NCI-H1105 treated with DMSO at 0.1 percent for 48 hours (cell line): ENCODE data around the gene PRPF18.
"Not testable (repeated sequence)": the region's sequence is repeated elsewhere in the genome, so short reads cannot be mapped to it uniquely, and the experiment has no call there.

Experiments
- DNase-seq: peaks from one replicate; lab custom pipeline; 2025; lab: John Stamatoyannopoulos, UW

Gene PRPF18, protein sequence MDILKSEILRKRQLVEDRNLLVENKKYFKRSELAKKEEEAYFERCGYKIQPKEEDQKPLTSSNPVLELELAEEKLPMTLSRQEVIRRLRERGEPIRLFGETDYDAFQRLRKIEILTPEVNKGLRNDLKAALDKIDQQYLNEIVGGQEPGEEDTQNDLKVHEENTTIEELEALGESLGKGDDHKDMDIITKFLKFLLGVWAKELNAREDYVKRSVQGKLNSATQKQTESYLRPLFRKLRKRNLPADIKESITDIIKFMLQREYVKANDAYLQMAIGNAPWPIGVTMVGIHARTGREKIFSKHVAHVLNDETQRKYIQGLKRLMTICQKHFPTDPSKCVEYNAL

DNA sequence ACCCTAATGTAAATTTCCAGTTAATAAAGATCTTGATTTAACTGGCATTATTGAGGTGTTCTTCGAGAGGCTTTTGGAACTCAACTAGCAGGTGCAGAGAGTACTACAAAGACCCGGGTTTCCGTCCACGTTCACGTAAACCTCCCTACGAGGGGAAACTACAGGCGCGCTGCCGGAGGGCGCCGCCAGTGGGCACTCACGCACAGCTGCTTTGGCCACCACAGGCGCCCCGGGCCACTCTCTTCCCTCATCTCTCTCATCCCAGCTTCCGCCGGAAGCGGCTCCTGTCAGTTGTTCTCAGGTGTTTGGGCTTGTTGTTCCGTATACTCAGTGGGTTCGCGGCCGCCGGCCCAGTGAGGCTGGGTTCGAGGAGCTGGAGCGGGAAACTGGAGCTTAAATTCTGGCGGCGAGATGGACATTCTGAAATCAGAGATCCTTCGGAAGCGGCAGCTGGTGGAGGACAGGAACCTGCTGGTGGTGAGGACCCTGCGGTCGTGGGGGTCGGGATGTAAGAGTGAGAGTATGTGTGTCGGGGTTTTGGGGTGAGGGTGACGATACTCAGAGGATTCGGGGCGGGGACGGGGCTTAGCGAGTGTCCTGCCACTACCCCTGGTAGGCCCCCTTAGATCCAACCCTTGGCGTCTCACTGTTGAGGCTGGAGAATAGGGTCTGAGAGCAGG lies at the start of gene PRPF18:
TSS of gene PRPF18 (plus strand) at position 290 of the 680 bp plus-strand sequence. CDS start at position 412, 122 bp downstream.
- DNase-seq, result peak; percentile 84

DNA sequence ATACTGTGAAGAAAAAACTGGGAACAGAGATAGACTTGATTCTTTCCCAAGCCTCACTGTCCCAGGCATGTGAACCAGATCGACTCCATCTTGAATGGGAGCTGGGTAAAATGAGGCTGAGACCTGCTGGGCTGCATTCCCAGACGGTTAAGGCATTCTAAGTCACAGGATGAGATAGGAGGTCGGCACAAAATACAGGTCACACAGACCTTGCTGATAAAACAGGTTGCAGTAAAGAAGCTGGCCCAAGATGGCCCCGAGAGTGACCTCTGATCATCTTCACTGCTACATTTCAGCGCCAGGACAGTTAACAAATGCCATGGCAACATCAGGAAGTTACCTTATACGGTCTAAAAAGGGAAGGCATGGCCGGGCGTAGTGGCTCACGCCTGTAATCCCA lies 48.8 kb upstream of the PRPF18 start:
- not testable (repeated sequence) for DNase-seq

DNA sequence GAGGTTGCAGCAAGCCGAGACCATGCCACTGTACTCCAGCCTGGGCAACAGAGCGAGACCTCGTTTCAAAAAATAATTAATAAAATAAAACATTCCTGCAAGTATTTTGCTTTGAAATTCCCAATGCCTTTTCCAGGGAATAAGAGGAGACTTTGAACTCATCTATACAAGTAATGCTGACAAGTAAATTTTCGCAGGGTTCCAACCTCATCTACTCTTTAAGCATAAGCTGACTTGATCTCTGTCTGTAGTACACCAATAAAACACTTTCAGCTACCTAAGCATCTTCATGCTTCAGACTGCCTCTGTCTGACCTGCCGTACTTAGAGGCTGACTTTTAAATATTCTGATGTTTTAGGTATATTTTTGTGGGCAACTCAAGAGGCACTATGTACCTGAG lies 44.2 kb upstream of the PRPF18 start:
- DNase-seq, result no peak

DNA sequence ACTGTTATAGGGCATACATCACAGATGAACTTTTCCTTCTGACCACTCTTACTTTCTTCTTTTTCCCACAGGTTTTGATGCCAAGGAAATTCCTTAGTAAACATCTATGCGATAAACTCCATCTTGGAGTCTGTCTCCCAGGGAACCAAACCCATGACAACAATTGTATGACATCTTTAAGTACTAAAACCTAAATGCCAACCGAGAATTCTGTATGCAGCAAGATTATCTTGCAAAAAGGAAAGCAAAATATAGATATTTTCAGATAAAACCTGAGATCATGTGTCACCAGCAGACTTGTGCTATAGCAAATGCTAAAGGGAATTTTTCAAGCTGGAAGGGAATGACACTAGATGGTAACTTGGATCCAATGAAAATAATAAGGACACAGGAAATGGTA lies 36.0 kb upstream of the PRPF18 start:
- no peak for DNase-seq

DNA sequence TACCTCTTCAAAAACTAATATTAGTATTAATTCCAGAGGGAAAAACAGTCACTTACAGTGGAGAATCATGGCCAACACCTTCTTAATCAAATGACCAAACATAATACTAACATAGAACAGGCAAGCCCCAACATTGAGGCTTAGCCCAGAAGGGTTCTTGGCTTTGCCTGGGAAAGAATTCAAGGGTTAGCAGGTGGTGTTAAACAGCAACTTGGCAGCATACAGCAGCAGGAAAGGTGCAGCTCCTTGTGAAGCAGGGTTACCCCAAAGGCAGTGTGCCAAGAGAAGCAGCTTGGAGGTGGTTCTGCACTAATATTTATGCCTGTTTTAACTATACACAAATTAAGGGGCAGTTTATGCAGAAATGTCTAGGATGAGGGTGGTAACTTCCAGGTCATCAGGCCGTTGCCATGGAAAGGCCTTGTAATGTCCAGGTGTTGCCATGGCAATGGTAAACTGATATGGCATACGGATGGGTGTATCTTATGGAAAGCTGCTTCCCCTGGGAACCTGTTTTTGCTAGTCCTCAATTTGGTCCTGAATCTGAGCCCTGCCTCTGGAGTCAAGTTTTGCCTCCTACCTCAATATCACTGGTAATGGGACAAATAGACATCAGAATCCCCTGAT lies 30.8 kb upstream of the PRPF18 start:
- DNase-seq, result peak; percentile 72

DNA sequence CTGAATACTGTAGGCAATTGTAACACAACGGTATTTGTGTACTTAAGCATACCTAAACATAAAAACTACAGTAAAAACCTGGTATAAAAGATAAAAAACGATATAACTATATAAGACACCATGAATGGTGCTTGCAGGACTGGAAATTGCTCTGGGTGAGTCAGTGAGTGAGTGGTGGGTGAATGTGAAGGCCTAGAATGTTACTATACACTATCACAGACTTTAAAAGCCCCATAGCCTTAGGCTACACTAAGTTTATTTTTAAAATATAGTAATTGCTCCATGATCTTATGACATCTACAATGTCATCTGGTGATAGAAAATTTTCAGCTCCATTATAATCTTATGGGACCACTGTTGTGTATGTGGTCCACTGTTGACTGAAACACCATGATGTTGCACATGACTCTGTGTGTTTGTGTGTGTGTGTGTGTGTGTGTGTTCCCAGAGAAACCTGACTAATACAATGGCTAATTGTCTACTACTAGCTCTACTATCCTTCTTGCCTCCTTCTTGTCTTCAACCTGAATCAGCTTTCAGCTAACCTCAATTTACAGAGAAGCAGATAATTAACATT lies 27.6 kb upstream of the PRPF18 start:
- no peak for DNase-seq

DNA sequence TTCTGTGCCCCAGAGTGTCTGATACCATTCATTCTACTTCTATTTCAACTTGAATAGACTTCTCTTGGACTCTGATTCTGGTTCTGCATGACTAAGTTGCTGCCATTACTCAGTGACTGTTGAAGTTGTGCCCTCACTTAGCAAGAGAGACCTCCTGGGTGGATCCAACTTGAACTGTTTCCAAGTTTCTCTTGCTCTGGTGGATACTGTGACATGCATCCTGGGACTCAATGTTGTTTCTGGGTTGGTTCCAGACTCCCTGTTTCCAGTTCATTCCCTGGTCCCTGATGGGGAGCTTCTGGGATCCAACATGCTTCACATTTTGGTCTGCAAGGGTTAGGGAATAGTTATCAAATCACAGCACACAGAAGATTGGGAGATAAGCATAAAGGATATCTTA lies 26.2 kb upstream of the PRPF18 start:
- DNase-seq, result no peak

DNA sequence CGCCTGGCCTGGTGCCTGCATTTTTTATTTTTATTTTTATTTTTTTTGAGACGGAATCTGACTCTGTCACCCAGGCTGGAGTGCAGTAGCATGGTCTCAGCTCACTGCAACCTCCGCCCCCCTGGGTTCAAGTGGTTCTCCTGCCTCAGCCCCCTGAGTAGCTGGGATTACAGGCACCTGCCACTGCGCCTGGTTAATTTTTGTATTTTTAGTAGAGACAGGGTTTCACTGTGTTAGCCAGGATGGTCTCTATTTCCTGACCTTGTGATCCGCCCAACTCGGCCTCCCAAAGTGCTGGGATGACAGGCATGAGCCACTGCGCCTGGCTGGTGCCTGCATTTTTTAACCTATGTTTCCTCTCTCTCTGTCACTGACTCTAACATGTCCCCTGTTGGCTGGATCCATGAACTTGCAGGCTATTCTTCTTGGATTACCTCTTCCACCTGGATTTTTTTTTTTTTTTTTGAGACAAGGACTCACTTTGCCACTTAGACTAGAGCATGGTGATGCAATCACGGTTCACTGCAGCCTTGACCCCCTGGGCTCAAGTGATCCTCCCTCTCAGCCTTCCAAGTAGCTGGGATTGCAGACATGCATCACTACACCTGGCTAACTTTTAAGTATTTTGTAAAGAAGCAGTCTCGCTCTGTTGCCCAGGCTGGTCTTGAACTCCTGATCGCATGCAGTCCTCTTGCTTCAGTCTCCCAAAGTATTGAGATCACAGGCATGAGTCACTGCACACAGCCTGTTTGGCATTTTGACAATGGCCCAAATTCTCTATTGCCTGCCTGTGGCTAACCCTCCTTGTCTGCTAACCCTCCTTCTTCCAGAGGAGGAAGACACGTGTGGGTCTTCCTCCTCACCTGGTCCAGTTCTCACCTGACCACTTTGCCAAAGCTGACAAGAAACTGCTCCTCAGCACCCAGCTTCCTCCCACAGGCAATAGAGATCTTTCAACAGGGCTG lies 23.0 kb upstream of the PRPF18 start:
- no peak for DNase-seq

DNA sequence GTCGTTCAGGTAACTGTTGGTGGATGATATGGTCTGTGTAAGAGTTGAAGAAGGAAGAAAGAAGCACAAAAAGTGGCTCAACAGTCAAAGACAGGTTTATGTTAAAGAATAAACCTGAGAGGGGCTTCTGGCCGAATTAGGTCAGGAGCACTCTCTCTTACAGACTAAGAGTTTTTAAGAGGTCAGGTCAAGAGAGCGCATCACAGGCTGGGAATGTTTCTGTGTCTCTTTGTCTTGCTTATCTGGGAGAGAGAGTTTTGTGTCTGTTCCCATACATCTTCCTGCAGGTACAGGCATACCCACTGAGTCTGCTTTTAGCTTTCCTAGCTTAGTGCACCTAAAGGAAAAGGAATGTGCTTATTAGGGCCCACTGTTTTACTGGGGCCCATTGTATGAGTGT lies 22.2 kb upstream of the PRPF18 start:
- DNase-seq, result no peak

DNA sequence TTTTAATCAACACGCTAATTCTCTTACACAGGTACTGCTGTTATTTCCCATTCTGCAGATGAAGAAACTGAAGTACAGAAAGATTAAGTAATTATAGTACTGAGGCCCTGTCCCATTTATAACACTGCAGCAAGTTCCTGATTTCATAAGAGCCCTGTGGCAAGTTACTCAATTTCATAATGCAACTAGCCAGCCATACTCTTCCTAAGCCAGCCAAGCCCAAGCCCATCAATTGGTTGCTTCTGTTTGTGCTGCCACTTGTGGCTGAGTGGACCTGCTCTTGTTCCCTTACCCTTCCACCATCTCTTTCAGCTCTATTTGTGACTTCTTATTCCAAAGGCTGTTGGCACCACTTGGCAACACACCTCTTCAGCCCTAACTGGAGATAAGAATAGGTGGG lies 19.7 kb upstream of the PRPF18 start:
- no peak for DNase-seq

DNA sequence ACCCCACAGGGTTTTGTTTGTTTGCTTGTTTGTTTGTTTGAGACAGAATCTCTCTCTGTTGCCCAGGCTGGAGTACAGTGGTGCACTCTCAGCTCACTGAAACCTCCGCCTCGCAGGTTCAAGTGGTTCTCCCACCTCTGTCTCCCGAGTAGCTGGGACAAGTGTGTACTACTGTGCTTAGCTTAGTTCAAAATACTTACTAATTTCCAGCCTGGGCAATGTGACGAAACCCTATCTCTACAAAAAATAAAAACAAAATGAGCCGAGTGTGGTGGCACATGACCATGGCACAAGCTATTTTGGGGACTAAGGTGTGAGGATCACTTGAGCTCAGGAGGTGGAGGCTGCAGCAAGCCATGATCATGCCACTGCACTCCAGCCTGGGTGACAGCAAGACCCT lies 15.2 kb upstream of the PRPF18 start:
- DNase-seq, result no peak

DNA sequence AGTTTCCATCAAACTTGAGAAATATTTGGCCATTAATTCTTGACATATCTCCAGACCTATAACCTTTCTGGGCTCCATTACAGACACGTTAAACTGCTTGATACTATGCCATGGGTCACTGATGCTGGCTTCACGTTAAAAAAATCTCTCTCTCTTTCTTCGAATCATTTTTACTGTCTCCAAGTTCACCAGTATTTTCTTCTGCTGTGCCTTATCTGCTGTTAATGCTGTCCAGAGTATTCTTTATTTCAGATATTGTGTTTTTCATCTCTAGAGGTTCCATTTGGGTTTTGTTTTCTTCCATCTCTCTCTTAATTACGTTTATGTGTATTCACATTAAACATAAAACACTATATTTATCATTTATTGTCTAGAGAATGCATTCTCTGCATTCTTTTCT lies 12.8 kb upstream of the PRPF18 start:
- no peak for DNase-seq

DNA sequence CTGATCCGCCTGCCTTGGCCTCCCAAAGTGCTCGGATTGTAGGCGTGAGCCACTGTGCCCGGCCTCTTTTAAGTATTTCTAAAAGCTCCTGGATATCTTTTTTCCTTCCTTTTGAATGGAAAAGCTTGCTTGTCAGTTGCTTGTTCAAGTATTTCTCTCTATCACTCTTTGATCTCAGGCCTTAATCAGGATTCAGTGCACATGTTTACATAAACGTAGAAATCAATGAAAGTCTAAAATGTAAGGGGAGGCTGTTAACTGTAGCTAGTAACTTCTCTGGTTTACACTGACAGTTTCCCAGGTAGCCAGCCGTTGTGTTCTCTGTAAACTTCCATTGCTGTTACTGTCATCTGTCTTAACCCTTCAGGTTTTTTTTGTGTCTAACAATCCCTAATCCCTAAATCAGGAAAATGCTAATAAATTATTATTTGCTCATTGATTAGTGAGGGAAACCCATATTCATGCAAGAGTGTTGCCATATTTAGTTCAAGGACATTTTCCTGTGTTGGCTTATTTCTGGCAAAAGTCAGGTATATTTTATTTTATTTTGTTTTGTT lies 1.5 kb upstream of the PRPF18 start:
- no peak for DNase-seq

DNA sequence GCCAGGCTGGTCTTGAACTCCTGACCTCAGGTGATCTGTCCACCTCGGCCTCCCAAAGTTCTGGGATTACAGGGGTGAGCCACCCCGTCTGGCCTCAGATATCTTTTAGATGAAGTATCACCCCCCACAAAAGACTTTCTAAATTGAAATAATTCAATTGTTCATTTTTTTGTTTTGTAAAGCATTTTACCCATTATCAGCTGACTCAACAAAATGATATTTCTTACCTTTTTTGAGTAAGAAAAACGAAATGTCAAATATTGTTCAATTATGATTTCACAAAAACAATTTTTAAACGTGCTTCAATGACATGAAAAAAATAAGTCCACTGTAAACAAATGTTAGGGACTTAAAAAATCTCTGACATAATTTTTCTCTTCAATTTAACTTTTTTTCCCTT lies 822 bp upstream of the PRPF18 start:
- no peak for DNase-seq

DNA sequence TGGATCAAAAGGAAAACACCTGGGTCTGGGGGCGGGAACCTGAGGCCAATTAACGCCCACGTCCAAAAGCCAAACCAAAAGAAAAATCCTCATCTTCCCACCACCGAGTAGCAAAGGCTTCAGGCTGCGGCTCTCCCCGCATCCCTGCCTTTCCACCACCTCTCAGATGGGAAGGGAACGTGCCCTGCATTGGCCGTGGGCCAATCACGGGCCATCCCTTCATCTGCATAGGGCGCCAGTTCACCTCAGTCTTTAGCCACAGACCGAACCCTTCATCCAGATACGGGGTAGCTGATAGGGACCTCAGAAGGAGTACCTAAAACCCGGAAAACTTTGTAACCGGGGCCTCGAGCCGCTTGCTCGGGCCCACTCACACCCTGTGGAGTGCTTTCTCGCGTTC lies 626 bp downstream of the PRPF18 start:
- no peak for DNase-seq

DNA sequence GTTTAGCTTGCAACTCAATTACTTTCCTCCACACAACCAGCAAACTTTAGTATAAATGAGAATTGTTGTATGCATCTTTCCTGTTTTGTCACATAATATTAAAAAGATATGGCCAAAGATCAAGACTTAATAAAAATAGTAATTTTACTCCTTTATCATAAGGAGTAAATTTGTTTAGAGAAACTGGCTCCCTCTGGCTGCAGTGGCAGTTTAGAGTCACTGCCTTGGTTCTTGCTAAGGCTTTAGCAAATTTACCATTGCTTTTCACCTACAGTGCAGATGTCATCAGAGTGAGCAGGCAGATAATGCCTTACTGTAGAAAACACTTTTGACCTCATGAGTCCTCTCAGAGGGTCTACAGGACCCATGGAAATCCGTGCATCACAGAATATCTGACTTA lies 2.6 kb downstream of the PRPF18 start:
- DNase-seq, result no peak

DNA sequence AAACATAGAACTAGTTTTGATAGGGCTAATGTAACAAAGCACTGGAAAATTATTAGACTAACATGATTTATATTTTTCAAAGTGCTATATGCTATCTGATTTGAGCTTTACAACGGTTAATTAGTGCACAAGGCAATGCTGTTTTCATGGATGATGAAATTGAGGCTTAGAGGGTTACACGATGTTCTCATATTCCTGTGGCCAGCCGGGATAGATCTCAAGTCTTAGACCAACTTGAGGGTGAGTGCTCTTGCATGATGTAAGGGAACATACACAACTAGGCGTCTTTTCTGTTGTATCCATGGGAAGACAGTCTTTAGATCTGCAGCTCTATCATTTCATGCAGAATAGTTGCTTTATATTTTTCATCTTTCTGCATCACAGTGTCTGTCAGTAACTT lies 4.1 kb downstream of the PRPF18 start:
- DNase-seq, result no peak

DNA sequence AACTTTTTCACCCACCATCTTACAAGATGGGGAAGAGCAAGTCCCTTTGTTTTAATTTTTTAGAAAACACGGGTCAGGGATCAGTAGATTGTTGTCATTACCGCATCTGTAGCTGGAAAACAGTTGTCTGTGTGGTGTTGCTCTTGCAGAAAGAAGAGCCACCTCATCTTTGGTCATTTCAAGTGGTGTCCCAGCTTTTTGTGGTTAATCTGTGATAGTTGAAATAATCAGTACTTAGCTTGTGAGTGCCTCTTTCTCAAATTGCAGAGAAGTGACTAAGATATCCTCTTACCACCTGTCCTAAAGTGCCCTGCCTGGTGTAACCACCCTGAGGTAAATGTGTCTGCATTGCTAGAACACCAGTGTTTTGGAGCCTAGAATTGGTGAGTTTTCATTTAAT lies 5.5 kb downstream of the PRPF18 start:
- DNase-seq, result no peak

DNA sequence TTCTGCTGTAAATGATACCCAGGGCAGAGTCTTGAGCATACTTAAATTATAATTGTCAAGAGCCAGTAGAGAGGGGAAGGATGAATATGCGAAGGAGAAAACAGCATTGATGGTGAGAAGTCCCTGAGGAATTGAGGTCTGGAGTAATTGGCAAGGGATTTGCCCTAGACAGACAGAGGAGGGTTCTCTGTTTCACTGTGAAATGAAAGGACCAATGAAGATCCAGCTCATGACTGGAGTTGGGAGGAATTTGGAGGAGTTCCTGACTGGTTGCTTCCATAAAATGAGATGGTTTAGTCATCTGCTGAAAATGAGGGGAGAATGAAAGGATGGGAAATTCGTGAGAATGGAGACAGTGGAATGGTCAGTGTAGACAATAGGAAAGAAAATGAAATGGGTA lies 6.8 kb downstream of the PRPF18 start:
- DNase-seq, result no peak

DNA sequence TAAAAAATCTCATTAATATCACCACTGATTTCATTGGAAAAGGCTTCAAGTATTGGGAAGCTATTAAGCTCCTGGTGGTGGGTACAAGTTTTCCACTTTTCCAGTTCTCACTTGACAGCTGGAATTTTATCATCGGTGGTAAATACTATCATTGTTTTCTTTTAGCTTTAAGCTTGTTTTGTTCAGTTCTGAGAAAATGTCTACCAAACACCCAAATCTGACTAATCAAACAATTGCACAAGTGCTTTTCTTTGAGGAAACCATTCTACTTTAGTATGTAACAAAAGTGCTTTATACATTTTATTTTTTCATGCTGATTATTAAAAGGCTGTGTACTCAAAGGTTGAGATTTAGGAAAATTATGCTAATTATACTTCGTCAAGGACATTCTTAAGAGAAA lies 7.9 kb downstream of the PRPF18 start:
- no peak for DNase-seq

DNA sequence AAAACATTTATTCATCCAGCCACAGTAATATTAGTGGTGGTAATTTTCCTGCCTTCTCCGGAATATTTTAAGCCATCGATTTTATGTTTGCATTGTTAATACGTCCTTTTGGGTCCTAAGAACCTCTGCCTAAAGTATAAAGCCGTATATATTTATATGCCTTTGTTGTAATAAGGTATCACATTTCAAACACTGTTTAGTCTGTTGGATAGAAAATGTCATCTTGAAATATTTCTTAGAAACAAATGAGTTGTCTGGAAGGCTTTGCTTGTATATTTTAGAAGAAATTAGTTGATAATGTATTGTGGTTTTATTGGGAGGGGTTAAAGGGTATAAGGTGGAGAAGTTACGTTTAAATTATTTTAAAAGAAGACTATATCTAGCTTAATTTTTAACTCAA lies 11.1 kb downstream of the PRPF18 start:
- DNase-seq, result no peak
